WERI-Rb-1 (cell line): ENCODE measurements around the gene KIF1A.

Experiments
- DNase-seq: peaks from one replicate; pipeline ENCODE4 v3.0.0-alpha.2; 2020
- H3K27ac ChIP-seq: fragments of 250-450 bp; sonication (Bioruptor Pico); 2 replicates; pipeline ENCODE4 v1.5.1; 2020; ENCODE audit warnings: mild to moderate bottlenecking, moderate library complexity
- H3K27me3 ChIP-seq: fragments of 250-450 bp; sonication (Bioruptor Pico); 2 replicates; pipeline ENCODE4 v1.5.1; 2021; ENCODE audit warnings: mild to moderate bottlenecking, low read depth, moderate library complexity; ENCODE audit not compliant: insufficient read depth, severe bottlenecking
- H3K36me3 ChIP-seq: fragments of 250-450 bp; sonication (Bioruptor Pico); 2 replicates; pipeline ENCODE4 v1.5.1; 2020; ENCODE audit warnings: mild to moderate bottlenecking, moderate library complexity
- H3K4me3 ChIP-seq: 2 replicates; pipeline ENCODE4 v1.5.1; 2011; ENCODE audit warnings: low read depth, mild to moderate bottlenecking, control low read depth, low read length
- H3K9me3 ChIP-seq: fragments of 250-450 bp; sonication (Bioruptor Pico); 2 replicates; pipeline ENCODE4 v1.5.1; 2021; ENCODE audit warnings: mild to moderate bottlenecking, moderate library complexity; ENCODE audit not compliant: severe bottlenecking
- CTCF ChIP-seq: IDR thresholded peaks from 2 replicates; pipeline ENCODE4 v1.5.1; 2011; ENCODE audit warnings: low read depth, mild to moderate bottlenecking, control low read depth, inconsistent platforms, low read length

The KIF1A gene

GRCh38 chr2:240726876-240727275 is 93.1 kb downstream of the KIF1A start:
- no peak overlapping the region for H3K4me3 ChIP-seq
- no peaks in the 10 kb centered on the region for H3K9me3 ChIP-seq
- TF ChIP-seq CTCF = no peak
- no peaks in the 10 kb centered on the region for H3K27me3 ChIP-seq
- H3K27ac ChIP-seq = 0 out of 2 replicates have a peak overlapping the region, but pooled peaks have one; percentile 6
- peaks cover 75% of the 10 kb centered on the region for H3K36me3 ChIP-seq
- no peak for DNase-seq

DNA sequence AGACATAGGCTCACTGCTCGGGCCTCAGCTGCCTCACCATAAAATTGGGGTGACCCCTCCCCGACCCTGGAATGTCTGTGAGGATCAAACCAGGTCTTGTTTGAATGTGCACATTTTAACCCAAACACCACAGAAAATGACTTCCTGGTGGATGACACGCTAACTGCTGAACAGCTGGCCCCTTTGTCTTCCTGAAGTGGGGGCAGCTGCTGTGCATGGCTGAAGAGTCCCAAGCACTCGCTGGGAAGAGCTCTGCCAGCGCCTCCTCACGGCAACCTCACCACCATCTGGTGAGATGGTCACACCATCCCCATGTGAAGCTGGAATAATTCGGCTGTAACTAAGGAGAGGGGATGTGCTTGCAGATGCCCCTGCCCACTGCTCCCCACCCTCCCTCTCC is 94.3 kb downstream of the KIF1A start:
- peaks cover 87% of the 10 kb centered on the region for H3K36me3 ChIP-seq
- no peaks in the 10 kb centered on the region for H3K27me3 ChIP-seq
- H3K4me3 ChIP-seq = no peak overlapping the region
- peak overlapping the region; percentile 26 for H3K27ac ChIP-seq
- no peak for TF ChIP-seq CTCF
- no peaks in the 10 kb centered on the region for H3K9me3 ChIP-seq
- no peak for DNase-seq

DNA sequence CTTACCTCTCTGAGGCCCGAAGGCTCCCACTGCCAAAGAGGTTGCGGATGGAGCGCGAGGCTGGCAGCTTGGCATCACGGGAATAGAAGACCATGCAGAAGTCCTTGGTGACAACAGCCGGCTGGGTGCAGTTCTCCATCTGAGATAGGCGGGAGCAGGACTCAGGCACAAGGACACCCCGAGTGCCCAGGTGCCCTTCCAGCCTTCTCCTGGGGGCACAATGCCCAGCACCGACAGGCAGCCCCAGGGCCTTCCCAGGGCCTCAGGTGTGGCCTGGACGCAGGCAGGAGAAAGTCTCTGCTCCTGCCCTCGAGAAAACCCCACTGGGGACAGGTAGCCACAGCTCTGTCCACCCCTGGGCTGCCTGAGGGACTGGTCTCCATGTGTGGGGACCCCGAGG is 94.8 kb downstream of the KIF1A start:
- Histone ChIP-seq H3K9me3 (no peaks in the 10 kb centered on the region), H3K27me3 (no peaks in the 10 kb centered on the region), H3K4me3 (no peak overlapping the region), H3K27ac (peak overlapping the region; percentile 26), H3K36me3 (peaks cover 91% of the 10 kb centered on the region)
- no peak for DNase-seq
- TF ChIP-seq CTCF = no peak

GRCh38 chr2:240724431-240724830 is 95.6 kb downstream of the KIF1A start:
- TF ChIP-seq CTCF = no peak
- no peak for DNase-seq
- H3K27ac ChIP-seq = no peak overlapping the region
- no peak overlapping the region for H3K4me3 ChIP-seq
- H3K36me3 ChIP-seq = peaks cover 96% of the 10 kb centered on the region
- H3K27me3 ChIP-seq = no peaks in the 10 kb centered on the region
- H3K9me3 ChIP-seq = no peaks in the 10 kb centered on the region

- Histone ChIP-seq H3K27me3 (no peaks in the 10 kb centered on the region), H3K9me3 (no peaks in the 10 kb centered on the region), H3K27ac (no peak overlapping the region), H3K36me3 (peaks cover 96% of the 10 kb centered on the region), H3K4me3 (no peak overlapping the region)
- no peak for DNase-seq
- no peak for TF ChIP-seq CTCF
These were observed 96.2 kb downstream of the KIF1A start for GRCh38 chr2:240723851-240724250.

- no peak for DNase-seq
- Histone ChIP-seq H3K9me3 (no peaks in the 10 kb centered on the region), H3K27ac (no peak overlapping the region), H3K36me3 (peaks cover 97% of the 10 kb centered on the region), H3K27me3 (no peaks in the 10 kb centered on the region), H3K4me3 (no peak overlapping the region)
- TF ChIP-seq CTCF = no peak
These were observed 97.0 kb downstream of the KIF1A start for GRCh38 chr2:240722796-240723735.
